HG03095 (cell line): ENCODE data around the gene RNF224.
A peak's percentile ranks its signal among the peaks of the same experiment; 100 is the strongest.
"Not testable (repeated sequence)": the region's sequence is repeated elsewhere in the genome, so short reads cannot be mapped to it uniquely, and the experiment has no call there.

Experiments
- ATAC-seq: cut with Tn5 transposase; IDR thresholded peaks from one replicate; pipeline ENCODE4 v1.9.1; 2021; ENCODE audit warnings: moderate library complexity; ENCODE audit not compliant: unreplicated experiment

The RNF224 gene

DNA sequence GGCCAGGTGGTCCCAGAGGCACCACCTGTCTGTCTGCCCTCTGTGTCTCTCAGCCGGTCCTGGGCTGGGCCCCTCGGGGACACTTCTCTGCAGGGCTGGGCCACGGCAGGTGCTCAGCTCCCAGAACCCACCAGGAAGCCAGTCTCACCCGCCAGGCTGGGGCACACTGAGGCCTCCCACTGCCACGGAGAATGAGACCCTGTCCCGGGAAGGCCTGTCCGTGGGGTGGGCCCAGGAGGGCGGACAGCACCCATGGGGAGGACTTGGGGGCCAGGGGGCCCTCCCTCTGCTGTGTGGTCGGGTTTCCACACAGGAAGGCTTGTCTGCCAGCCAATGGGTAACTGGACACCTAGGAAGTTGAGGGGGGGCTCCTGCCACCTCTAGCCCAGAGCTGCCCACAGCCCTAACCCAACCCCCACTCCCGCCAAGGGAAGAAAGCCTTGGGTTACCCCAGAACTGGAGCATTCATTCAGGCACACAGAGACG lies 9.7 kb downstream of the RNF224 start:
- ATAC-seq: no peak

DNA sequence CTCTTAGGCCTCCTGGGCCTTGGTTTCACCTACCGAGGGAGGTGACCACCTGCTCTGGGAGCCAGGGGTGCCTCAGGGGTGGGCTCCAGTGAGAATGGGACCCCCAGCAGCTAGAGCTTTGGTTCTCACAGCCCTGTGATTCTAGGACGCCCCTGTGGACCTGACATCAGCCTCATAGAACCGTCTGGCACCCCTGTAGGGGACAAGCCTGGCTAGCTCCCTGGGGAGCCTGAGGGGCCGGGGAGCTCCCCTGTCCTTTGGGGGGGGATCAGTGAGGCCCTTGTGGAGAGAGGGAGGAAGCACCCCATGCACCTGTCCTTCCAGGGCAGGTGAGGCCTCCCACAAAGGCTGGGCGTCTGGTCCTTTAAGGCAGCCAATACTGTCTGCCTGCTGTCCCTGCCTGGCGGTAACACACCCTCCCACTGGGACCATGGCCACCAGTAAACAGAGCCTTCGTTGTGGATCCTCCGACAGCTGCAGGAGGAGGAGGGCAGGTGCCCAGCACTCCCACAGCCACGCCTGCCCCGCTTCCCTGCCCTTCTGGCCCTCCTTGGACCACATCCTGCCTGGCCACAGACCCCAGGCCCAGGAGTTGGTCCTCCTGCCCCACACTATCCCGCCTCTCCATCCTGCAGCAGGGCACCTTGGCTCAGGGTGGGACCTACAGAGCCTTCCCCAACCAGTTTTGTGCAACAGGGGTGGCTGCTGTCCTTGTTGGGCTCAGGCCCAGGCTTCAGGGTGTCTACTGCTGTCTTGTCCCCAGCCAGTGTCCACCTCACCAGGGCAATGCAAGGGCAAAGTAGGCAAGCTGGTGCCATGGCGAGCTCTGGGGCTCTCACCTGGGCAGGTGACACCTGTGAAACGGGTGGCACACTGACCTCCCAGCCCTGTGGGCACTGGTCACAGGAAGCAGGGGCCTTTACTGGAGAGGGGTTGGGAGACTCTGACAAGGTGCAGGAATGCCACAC lies 10.7 kb downstream of the RNF224 start:
- ATAC-seq: no peak

DNA sequence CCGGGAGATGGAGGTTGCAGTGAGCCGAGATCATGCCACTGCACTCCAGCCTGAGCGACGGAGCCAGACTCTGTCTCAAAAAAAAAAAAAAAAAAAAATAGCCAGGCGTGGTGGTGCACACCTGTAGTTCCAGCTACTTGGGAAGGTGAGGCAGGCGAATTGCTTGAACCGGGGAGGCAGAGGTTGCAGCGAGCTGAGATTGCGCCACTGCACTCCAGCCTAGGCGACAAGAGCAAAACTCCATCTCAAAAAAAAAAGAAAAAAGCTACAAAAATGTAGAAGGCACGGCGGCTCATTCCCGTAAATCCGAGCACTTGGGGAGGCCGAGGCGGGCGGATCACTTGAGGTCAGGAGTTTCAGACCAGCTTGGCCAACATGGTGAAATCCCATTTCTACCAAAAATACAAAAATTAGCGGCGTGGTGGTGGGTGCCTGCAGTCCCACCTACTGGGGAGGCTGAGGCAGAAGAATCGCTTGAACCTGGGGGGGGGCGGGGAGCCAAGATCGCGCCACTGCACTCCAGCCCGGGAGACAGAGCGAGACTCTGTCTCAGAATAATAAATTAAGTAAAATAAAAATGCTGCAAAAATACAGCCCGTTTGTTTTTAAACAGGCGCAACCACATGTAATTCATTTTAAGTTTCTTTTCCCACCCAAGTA lies 12.4 kb downstream of the RNF224 start:
- ATAC-seq: not testable (repeated sequence)

- ATAC-seq: peak; percentile 10
Observed at GRCh38 chr9:137240318-137240840, 13.1 kb downstream of the RNF224 start.

GRCh38 chr9:137240841-137241489 lies 13.7 kb downstream of the RNF224 start, which contains the start of gene TUBB4B:
Gene TUBB4B (plus strand): TSS chr9:137241287. CDS start chr9:137241361, 74 bp downstream.
- ATAC-seq: peak; percentile 53

DNA sequence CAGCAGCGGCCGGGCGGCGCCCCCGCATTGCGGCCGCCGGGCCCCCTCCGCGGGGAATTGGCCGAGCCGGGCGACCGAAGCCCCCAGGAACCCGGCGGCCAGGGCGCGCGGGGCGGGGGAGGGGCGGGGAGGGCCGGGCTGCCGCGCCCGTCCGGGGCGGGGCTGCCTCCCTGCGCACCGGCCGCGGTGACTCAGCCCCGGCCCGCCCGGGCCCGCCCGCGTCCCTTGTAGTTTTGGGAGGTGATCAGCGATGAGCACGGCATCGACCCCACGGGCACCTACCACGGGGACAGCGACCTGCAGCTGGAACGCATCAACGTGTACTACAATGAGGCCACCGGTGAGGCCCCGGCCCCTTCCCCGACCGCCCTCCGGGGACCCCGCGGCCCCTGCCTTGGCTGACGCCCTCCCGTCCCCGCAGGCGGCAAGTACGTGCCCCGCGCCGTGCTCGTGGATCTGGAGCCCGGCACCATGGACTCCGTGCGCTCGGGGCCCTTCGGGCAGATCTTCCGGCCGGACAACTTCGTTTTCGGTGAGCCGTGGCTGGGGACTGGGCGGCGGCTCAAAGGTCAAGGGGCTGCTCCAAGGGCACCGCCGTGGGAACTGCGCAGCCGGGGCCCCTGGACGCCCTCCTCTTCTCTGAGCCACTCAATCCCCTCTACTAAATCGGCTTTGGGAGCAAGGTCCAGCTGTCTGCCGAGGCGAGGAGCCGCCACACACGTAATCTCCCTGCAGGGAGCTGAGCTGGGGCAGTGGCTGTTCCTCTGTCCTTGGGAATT lies 14.4 kb downstream of the RNF224 start:
- no peak for ATAC-seq

- no peak for ATAC-seq
Observed at GRCh38 chr9:137242269-137243203, 15.2 kb downstream of the RNF224 start.

- ATAC-seq: not testable (repeated sequence)
Observed at GRCh38 chr9:137243266-137243625, 15.9 kb downstream of the RNF224 start.

GRCh38 chr9:137243626-137244485 lies 16.6 kb downstream of the RNF224 start:
- no peak for ATAC-seq

GRCh38 chr9:137244486-137245449 lies 17.5 kb downstream of the RNF224 start:
- no peak for ATAC-seq

DNA sequence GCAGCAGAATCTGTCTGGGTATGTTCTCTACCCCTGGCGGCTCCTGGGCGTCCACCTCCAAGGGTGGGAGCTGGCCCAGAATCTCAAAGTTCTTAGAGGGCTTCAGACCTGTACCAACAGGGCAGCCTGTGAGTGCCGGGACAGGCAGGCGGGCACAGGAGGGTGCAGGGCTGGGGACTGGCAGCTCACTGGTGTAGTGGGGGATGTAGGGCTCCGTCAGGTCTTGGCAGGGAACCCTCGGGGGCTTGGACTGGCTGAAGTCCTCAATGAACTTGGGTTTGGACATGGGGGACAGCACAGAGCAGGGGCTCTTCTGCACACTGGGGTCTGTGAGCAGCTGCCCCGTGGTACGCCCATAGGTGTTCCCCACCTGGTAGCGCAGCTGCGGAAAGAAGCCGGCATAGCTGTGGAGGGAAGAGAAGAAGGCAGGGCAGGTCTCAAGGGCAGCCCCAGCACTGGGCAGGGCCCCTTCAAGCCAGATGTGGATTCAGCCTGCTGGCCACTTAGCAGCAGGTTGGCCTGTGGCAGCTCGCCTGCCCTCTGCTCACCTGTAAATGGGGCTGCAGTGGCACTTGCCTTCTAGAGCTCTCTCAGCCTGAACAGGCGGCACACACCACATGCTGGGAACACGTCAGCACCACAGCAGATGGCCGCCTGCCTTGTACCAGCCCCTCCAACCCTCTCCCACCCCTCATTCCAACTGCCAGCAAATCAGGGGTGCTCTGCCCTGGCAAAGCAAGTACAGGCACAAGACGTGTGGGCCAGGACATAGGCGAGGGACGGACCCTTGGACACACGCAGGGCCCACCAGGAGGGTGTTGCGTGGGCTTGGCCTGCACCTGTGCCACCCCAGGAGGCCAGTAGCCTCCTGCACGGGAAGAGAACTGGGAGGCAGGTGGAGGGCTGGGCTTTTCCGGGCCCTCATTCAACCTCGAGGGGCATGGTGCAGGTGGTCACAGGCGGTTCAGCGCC lies 18.4 kb downstream of the RNF224 start:
- no peak for ATAC-seq

- no peak for ATAC-seq
Observed at GRCh38 chr9:137247135-137247915, 20.0 kb downstream of the RNF224 start.

DNA sequence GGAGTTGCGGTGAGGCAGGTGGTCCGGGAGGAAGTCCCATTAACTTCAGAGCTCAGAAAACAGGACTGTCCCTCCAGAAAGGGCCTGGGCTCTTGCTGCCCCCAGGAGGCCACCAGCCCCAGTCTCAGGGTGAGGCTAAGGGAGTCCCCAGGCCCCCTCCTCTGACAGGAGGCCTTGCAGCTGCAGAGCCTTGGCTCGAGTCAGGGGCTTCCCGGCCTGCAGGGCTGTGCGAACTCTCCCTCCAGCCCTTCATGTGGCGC lies 20.5 kb downstream of the RNF224 start:
- ATAC-seq: no peak

- no peak for ATAC-seq
Observed at GRCh38 chr9:137250329-137251193, 23.3 kb downstream of the RNF224 start.

DNA sequence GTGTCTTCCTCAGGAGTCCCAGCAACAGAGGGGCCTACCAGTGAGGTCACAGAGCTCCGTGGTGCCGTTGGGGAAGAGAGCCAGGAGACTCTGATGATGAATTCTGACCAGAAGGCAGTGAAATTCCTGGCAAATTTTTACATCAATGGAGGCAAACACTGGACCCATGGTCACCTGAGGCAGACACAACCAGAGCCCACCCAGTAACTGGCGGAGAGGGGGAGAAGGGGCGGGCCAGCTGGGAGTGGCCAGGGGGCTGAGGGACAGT lies 23.8 kb downstream of the RNF224 start, which contains the start of gene STPG3:
Gene STPG3 (plus strand): TSS at position 93 of the 268 bp plus-strand sequence. CDS start 1 bp downstream, at position 94.
- ATAC-seq: no peak
